ENCODE measurements around the gene LOC128125822.

Gene LOC128125822

DNA sequence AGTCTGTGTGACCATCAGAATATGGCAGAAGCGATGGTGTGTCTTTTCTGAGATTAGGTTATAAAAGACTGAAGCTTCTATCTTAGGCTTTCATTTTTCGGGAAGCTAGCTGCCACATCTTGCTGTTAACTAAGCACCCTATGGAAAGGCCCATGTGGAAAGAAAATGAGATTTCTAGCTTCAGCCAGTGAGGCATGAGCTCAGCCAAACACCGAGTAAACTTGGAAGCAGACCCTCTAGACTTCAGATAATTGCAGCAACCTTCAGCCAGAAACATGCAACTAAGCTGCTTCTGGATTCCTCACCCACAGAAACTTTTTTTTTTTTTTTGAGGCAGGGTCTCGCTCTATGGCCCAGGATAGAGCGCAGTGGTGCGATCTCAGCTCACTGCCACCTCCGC lies 20.6 kb downstream of the LOC128125822 start (continued):
- TF ChIP-seq, protein P1, sequence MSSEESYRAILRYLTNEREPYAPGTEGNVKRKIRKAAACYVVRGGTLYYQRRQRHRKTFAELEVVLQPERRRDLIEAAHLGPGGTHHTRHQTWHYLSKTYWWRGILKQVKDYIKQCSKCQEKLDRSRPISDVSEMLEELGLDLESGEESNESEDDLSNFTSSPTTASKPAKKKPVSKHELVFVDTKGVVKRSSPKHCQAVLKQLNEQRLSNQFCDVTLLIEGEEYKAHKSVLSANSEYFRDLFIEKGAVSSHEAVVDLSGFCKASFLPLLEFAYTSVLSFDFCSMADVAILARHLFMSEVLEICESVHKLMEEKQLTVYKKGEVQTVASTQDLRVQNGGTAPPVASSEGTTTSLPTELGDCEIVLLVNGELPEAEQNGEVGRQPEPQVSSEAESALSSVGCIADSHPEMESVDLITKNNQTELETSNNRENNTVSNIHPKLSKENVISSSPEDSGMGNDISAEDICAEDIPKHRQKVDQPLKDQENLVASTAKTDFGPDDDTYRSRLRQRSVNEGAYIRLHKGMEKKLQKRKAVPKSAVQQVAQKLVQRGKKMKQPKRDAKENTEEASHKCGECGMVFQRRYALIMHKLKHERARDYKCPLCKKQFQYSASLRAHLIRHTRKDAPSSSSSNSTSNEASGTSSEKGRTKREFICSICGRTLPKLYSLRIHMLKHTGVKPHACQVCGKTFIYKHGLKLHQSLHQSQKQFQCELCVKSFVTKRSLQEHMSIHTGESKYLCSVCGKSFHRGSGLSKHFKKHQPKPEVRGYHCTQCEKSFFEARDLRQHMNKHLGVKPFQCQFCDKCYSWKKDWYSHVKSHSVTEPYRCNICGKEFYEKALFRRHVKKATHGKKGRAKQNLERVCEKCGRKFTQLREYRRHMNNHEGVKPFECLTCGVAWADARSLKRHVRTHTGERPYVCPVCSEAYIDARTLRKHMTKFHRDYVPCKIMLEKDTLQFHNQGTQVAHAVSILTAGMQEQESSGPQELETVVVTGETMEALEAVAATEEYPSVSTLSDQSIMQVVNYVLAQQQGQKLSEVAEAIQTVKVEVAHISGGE (CRISPR knock-in tag; IDR thresholded peaks at IDR 0.05), result no peak
- no peak for TF ChIP-seq ASH2L (IDR thresholded peaks at IDR 0.05; ENCODE audit: borderline replicate concordance, low read depth)
- no peak for TF ChIP-seq ZZZ3 (IDR thresholded peaks at IDR 0.05; ENCODE audit: control insufficient read depth, insufficient read length, low read depth)
- TF ChIP-seq HDAC6 (IDR thresholded peaks at IDR 0.05; ENCODE audit: unreplicated experiment), result no peak
- TF ChIP-seq MYC (IDR thresholded peaks at IDR 0.05; ENCODE audit: insufficient read depth, insufficient read length, insufficient replicate concordance, low read length, severe bottlenecking), result no peak

DNA sequence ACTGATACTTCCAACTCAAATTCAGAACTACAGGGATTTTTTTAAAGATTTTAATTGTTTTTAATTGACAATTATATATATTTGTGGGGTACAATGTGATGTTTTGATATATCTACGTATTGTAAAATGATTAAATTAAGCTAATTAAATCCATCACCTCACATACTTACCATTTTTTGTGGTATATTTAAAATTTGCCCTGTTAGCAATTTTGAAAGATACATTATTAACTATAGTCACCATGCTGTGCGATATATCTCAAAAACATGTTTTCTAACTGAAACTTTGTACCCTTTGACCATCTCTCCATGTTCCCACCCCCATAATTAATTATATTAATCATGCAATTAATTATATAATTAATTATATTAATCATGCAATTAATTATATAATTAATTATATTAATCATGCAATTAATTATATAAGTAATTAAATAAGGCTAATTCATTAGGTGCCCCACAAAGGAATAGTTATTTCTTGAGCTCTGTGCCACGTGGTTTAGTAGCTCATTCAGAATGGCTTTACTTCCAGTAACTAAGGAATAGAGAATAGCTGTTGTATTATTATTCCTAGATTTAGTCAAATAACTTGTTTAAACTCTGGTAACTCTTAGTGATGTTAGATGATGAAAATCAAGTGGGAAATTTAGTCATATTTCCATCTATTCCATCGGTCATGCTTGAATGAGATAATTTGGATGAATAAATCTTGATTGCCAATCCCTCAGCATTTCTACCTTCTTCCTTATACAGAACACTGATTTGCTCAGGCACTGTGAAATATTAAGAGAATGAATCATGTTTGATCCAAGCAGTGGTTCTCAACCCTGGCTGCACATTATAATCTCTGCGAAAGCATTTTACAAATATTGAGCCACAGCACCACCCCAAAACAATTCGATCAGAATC lies 25.1 kb downstream of the LOC128125822 start:
- peak overlapping the region; percentile 98 for H3K4me2 ChIP-seq (ENCODE audit: control insufficient read depth, insufficient read depth)
- TF ChIP-seq, protein P2, sequence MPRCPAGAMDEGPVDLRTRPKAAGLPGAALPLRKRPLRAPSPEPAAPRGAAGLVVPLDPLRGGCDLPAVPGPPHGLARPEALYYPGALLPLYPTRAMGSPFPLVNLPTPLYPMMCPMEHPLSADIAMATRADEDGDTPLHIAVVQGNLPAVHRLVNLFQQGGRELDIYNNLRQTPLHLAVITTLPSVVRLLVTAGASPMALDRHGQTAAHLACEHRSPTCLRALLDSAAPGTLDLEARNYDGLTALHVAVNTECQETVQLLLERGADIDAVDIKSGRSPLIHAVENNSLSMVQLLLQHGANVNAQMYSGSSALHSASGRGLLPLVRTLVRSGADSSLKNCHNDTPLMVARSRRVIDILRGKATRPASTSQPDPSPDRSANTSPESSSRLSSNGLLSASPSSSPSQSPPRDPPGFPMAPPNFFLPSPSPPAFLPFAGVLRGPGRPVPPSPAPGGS (IDR thresholded peaks at IDR 0.05; ENCODE audit: borderline replicate concordance, insufficient read depth, low read depth, low read length, poor library complexity, severe bottlenecking), result no peak
- TF ChIP-seq, protein P3, sequence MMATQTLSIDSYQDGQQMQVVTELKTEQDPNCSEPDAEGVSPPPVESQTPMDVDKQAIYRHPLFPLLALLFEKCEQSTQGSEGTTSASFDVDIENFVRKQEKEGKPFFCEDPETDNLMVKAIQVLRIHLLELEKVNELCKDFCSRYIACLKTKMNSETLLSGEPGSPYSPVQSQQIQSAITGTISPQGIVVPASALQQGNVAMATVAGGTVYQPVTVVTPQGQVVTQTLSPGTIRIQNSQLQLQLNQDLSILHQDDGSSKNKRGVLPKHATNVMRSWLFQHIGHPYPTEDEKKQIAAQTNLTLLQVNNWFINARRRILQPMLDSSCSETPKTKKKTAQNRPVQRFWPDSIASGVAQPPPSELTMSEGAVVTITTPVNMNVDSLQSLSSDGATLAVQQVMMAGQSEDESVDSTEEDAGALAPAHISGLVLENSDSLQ (IDR thresholded peaks at IDR 0.05), result no peak
- TF ChIP-seq ESRRA (IDR thresholded peaks at IDR 0.05; ENCODE audit: low read length), result no peak
- no peak for TF ChIP-seq TARDBP (IDR thresholded peaks at IDR 0.05; ENCODE audit: borderline replicate concordance)
- TF ChIP-seq PAX5 (IDR thresholded peaks at IDR 0.05; ENCODE audit: borderline replicate concordance, low read depth, low read length), result no peak
- TF ChIP-seq BMI1 (IDR thresholded peaks at IDR 0.05; ENCODE audit: borderline replicate concordance), result no peak
- TF ChIP-seq GATAD2B (conservative IDR thresholded peaks at IDR 0.05; ENCODE audit: low read depth), result no peak
- 20% methylated on average over 6 of the region's 6 CpGs for WGBS (ENCODE audit: insufficient coverage, insufficient replicate concordance, low lambda C conversion rate, missing lambda C conversion rate)
- CTCF ChIA-PET, result interaction anchor here (0.6 to 6.4 kb wide), 32 partner anchors 9 to 298 kb away, joined by 3 to 151 read pairs (median 9); no protein-coding TSS in a partner anchor
- H3K9me3 ChIP-seq (replicated peaks; ENCODE audit: control insufficient read depth, insufficient read depth, low read length), result no peaks in the 10 kb centered on the region
- H2AFZ ChIP-seq (ENCODE audit: control insufficient read depth, low read depth, low read length), result peak overlapping the region; percentile 99
- no peaks in the 10 kb centered on the region for H3K36me3 ChIP-seq (ENCODE audit: control insufficient read depth in 2 of 2, insufficient read depth in 2 of 2, low read length in 1 of 2)
- ATAC-seq, result peak; percentile 17
- H3K27ac ChIP-seq (ENCODE audit: control insufficient read depth, insufficient read depth), result no peak overlapping the region
- FAIRE-seq, result no peak
- no TSS peak for BruUV-seq (replicated peaks)
- in situ Hi-C loops (cut with MboI) (loop anchor here (5.0 kb wide), 2 partner anchors 165 to 245 kb away; no protein-coding TSS in a partner anchor), intact Hi-C loops (cut with micrococcal nuclease; ENCODE audit: unreplicated experiment) (loop anchor here (1.0 to 2.0 kb wide), 3 partner anchors 168 to 245 kb away; no protein-coding TSS in a partner anchor)
- H3K9ac ChIP-seq (ENCODE audit: control insufficient read depth, insufficient read depth, low read length), result peak overlapping the region; percentile 75; the same call in 1 of the 2 replicates
- no peaks in the 10 kb centered on the region for H3K79me2 ChIP-seq (ENCODE audit: control insufficient read depth, insufficient read depth, low read length)
- H4K20me1 ChIP-seq (ENCODE audit: control insufficient read depth, insufficient read depth), result no peaks in the 10 kb centered on the region
- RAD21 ChIA-PET (ENCODE audit: unreplicated experiment), result interaction anchor here (0.6 to 3.1 kb wide), 21 partner anchors 13 to 711 kb away, joined by 3 to 69 read pairs (median 7); partner anchors contain the start of gene PHF3
- no peak for DNase-seq (ENCODE audit: low read depth, low spot score)
- POLR2A ChIA-PET, result interaction anchor here (1.0 to 2.3 kb wide), 6 partner anchors 23 to 245 kb away, joined by 3 to 8 read pairs (median 3); no protein-coding TSS in a partner anchor
- no peaks in the 10 kb centered on the region for H3K27me3 ChIP-seq (replicated peaks in 1 of 2; ENCODE audit: control insufficient read depth in 2 of 2, insufficient read depth in 2 of 2, low read length in 1 of 2)
- H3K4me1 ChIP-seq (ENCODE audit: control insufficient read depth, insufficient read depth, low read length), result peaks cover 6% of the 10 kb centered on the region
- SMC1A ChIA-PET (ENCODE audit: uncharacterized antibody, unreplicated experiment), result interaction anchor here (0.8 to 5.7 kb wide), 44 partner anchors 10 to 290 kb away, joined by 3 to 95 read pairs (median 4); partner anchors contain the start of gene PHF3
- peak overlapping the region; percentile 74 for H3K4me3 ChIP-seq

Measured in GM12878 (cell line).